ENCODE results near the gene KCNJ5.

KCNJ5 gene

DNA sequence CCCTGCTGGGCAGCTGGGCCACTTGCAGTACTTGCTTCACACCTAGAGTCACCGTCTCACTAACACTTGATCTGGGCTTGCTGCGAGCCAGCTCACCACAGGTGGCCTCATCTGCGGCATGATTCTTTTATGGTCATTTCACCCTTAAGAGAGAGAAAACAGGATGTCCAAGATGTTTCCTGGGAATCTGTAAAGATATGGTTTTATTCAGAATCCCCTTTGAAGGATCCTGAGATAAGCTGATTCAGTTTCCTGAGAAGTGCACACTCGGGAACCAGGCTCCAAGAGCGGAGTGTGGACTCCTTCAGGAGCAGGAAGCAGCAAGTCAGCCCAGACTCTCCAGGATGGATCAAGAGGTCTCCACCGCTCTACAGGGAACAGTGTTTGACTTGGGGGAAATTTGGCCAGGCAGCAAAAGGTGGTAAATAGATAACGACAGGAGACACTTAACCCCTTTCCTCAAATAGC, 73.3 kb downstream of the KCNJ5 start:
- no peak for DNase-seq

DNA sequence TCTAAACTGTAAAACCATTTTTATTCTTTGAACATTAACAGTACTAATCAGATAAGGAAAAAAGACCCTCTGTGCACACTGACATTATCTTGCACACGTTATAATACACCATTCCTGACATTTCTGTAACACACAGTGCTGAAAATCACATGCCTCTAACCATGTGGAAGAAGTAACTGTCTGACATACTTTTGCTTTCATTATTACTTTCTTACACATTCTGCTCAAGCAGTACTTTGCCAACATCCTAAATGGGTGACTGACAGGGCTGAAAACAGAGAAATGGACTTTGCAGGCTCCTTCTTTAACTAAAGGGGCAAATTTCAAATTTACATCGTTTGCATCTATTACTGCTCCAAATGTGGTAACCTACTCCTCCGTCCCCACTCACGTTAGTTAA, 74.3 kb downstream of the KCNJ5 start:
- DNase-seq: no peak

DNA sequence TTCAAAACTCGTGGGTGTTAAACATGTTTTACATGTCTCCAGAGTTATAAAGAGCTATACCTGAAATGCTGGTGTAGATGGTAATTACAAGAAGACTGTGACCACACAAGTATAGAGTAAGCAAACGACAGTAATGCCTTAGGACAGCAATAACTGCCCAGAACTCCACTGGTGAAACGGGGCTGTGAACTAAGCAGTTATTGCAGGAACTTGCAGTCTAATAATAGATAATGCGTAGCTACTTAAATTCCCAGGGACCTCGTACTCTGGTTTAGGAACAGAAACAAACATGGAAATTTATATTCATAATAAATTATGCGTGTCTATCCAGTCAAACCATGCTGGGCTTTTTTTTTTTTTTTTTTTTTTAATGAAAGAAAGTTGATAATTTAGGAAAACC, 76.4 kb downstream of the KCNJ5 start:
- DNase-seq: no peak

DNA sequence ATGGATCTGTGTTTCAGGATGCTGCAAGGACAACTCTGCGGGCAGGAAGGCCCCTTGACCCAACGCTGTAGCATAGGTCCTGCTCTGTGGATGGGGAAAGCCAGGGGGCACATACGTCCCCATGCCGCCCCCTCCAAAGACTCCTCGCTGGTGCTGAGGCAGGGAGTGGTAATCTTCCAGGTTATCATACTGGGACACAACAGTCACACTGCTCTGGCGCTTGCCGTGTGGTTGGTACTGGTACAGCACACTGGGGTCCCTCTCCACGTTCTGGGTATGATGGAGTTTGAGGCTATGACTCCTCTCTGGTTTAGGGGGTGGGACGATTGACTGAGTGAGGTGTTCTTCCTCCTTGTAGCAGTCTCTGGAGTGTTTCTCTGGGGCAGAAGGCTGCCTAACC, 77.8 kb downstream of the KCNJ5 start:
- no peak for DNase-seq

All from fibroblast of upper back skin (primary cell).